Measurements from ENCODE around the gene MRPS9.

The MRPS9 gene

GRCh38 chr2:105080461-105080860 lies 42.6 kb downstream of the MRPS9 start:
- no peak for DNase-seq (ENCODE audit: low read depth)

GRCh38 chr2:105081006-105081601 lies 43.2 kb downstream of the MRPS9 start:
- DNase-seq (ENCODE audit: low read depth), result no peak

DNA sequence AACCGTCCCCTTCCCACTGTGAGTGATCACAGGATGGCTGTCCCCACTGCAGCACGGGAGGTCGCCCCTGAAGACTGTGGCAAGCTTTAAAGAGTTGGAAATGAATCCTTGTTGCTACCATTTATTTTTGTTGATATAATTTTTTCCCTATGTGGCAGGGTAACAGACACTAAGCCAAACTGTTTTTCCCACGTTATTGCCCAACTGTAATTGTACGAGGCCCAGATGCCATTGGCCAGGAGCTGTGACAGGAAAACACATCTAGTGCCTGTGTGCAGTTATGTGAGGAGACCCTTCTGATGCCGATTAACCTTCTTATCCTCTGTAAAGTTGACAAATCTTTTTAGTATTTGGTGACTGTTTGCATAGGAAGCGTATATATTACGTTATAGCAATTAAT lies 44.2 kb downstream of the MRPS9 start:
- DNase-seq (ENCODE audit: low read depth), result no peak

- DNase-seq (ENCODE audit: low read depth), result no peak
These were observed 47.7 kb downstream of the MRPS9 start for GRCh38 chr2:105085525-105085924.

- no peak for DNase-seq (ENCODE audit: low read depth)
These were observed 49.4 kb downstream of the MRPS9 start for GRCh38 chr2:105087273-105087672.

DNA sequence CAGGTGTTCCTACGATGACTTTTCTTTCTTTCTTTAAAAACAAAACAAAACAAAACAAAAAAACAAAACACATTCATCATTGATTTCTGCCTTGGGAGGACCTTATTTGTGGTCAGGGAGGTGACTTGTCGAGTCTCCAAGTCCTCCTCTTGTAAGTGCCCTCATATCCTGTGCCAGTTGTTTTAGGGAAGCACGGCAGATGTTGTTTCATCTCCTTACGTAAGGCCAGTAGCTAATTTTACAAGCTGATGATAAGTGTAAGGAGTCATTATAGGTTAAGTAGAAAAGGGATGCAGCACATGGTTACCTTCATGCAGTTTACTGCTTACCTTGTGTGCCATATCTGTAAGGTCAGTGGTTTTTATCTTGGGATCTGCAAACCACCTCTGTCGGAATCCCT lies 52.2 kb downstream of the MRPS9 start:
- no peak for DNase-seq (ENCODE audit: low read depth)

- no peak for DNase-seq (ENCODE audit: low read depth)
These were observed 54.9 kb downstream of the MRPS9 start for GRCh38 chr2:105092797-105093196.

DNA sequence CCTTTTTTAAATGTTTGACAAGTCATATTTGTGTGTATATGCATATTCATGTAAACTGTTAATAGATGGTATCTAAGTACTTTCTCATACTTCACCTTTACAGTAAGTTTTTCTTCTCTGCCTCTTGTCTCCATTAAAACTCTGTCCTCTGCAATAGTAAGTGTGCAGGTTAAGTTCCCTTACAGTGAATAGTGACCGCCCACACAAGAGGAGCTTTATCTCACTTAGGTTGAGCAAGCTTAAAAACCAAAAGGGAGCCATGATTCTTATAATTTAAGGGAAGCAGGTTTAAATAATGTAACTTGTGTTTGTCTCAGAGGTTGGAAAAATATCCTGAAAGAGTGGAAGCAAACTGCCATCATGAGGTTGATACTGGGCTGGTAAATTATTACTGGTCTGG lies 61.3 kb downstream of the MRPS9 start:
- no peak for DNase-seq (ENCODE audit: low read depth)

GRCh38 chr2:105100046-105100840 lies 62.4 kb downstream of the MRPS9 start:
- no peak for DNase-seq (ENCODE audit: low read depth)

- no peak for DNase-seq (ENCODE audit: low read depth)
These were observed 64.1 kb downstream of the MRPS9 start for GRCh38 chr2:105102001-105102400.

GRCh38 chr2:105102963-105103421 lies 65.1 kb downstream of the MRPS9 start:
- no peak for DNase-seq (ENCODE audit: low read depth)

- DNase-seq (ENCODE audit: low read depth), result no peak
These were observed 65.6 kb downstream of the MRPS9 start for GRCh38 chr2:105103481-105103880.

DNA sequence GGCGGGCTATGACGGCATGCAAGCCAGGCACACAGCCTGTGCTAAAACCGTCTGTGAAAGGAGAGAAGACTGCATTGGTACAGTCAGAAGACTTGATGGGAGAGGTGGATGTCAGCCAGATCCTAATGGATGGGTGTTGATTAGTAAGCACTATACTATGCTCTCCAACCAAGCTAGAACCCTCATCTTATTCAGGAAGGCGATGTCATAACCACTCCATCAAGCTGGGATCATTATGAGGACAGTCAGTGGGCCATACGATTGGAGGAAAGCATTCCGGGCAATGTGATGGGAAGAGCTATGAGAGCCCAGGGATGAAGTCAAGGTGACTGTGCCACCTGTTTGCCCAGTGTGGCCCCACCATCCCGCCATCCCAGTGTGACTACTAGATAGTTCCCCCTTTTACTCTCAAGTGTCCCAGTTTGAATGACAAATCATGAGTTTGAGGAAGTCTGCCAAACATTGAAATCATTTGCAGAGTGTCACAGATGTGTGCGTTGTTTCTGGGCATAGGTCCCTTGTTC lies 66.4 kb downstream of the MRPS9 start:
- DNase-seq (ENCODE audit: low read depth), result no peak

GRCh38 chr2:105110295-105110829 lies 72.5 kb downstream of the MRPS9 start:
- no peak for DNase-seq (ENCODE audit: low read depth)

GRCh38 chr2:105111365-105112150 lies 73.7 kb downstream of the MRPS9 start:
- no peak for DNase-seq (ENCODE audit: low read depth)

- DNase-seq (ENCODE audit: low read depth), result no peak
These were observed 74.5 kb downstream of the MRPS9 start for GRCh38 chr2:105112345-105112744.

- DNase-seq (ENCODE audit: low read depth), result no peak
These were observed 75.9 kb downstream of the MRPS9 start for GRCh38 chr2:105113616-105114291.

DNA sequence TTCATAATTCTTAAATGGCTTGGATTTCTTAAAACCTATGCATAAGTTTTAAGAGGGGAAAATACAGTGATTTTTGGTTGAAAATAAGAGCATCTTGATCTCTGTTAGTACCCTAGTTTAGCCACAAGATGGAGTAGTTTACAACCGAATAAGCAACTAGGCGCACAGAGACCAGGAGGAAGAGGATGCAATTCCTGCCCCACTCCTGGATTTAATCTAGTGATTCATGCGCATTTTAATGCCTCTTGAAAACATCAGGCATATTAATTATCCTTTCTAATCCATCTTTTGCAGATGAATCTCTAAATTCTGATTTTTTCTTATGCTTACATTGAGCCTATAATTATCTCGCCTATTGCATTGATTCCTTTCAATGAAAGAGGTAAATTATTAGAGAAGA lies 76.7 kb downstream of the MRPS9 start:
- no peak for DNase-seq (ENCODE audit: low read depth)

GRCh38 chr2:105116348-105116747 lies 78.5 kb downstream of the MRPS9 start:
- DNase-seq (ENCODE audit: low read depth), result no peak

- DNase-seq (ENCODE audit: low read depth), result no peak
These were observed 79.7 kb downstream of the MRPS9 start for GRCh38 chr2:105117565-105117964.

DNA sequence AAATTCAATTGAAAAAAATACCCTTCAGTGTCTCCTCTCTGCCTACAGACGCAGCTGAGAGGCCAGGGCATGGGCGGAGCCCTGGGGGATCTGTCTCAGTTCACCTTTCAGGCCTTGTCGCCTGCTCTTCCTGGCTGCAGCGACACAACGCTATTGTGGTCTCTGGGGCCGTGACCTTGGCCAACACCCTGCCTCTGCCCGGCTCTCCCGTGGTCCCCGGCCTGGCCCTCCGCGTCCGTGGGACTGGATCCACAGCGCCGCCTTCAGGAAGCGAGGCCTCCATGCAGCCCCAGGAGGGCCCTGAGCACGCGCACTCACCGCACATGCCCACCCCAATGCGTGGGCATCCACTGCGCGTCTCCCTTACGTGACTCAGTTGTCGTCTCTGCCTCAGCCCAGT lies 81.1 kb downstream of the MRPS9 start:
- DNase-seq (ENCODE audit: low read depth), result no peak

GRCh38 chr2:105121434-105121833 lies 83.6 kb downstream of the MRPS9 start:
- no peak for DNase-seq (ENCODE audit: low read depth)
